DND-41 (cell line): Measurements from ENCODE around the gene TIGD1.

Experiments
- ATAC-seq: fragments of 200-7000 bp; cut with Tn5 transposase; 3 replicates; pipeline ENCODE4 v1.9.1; 2021; ENCODE audit warnings: low read depth; ENCODE audit not compliant: insufficient read depth
- DNase-seq: peaks from one replicate; pipeline ENCODE4 v3.0.0-alpha.2; 2020
- H2AFZ ChIP-seq: 2 replicates; pipeline ENCODE4 v1.6.0; 2012; ENCODE audit warnings: low read depth, low read length
- H3K27ac ChIP-seq: 2 replicates; pipeline ENCODE4 v1.5.1; 2012; ENCODE audit warnings: low read length, inconsistent platforms
- H3K27me3 ChIP-seq: fragments of 200-600 bp; sonication (generic); 2 replicates; pipeline ENCODE4 v1.6.0; 2012; ENCODE audit warnings: low read length, mild to moderate bottlenecking, inconsistent platforms; ENCODE audit not compliant: insufficient read depth, poor library complexity
- H3K36me3 ChIP-seq: 2 replicates; pipeline ENCODE4 v1.5.1; 2012; ENCODE audit warnings: low read length, inconsistent platforms; ENCODE audit not compliant: insufficient read depth
- H3K4me1 ChIP-seq: 2 replicates; pipeline ENCODE4 v1.5.1; 2012; ENCODE audit warnings: mild to moderate bottlenecking, low read length; ENCODE audit not compliant: insufficient read depth
- H3K4me2 ChIP-seq: 2 replicates; pipeline ENCODE4 v1.6.0; 2012; ENCODE audit warnings: mild to moderate bottlenecking, moderate library complexity, low read length, inconsistent platforms; ENCODE audit not compliant: insufficient read depth
- H3K4me3 ChIP-seq, 2 experiments: fragments of 200-600 bp in 1 of 2; shearing (Covaris generic) in 1 of 2; 2 replicates each; pipeline ENCODE4 v1.5.1; 2012 to 2016; ENCODE audit warnings: inconsistent platforms in 2 of 2, low read length in 2 of 2, mild to moderate bottlenecking in 2 of 2, low read depth in 1 of 2, moderate library complexity in 1 of 2
- H3K79me2 ChIP-seq: 2 replicates; pipeline ENCODE4 v1.6.0; 2012; ENCODE audit warnings: low read length, inconsistent platforms; ENCODE audit not compliant: insufficient read depth
- H3K9ac ChIP-seq: 2 replicates; pipeline ENCODE4 v1.6.0; 2012; ENCODE audit warnings: low read depth, mild to moderate bottlenecking, inconsistent platforms, low read length, moderate library complexity
- H3K9me3 ChIP-seq: 2 replicates; pipeline ENCODE4 v1.5.1; 2012; ENCODE audit warnings: low read length, moderate library complexity, mild to moderate bottlenecking, inconsistent platforms; ENCODE audit not compliant: insufficient read depth, severe bottlenecking
- H4K20me1 ChIP-seq: 2 replicates; pipeline ENCODE4 v1.6.0; 2012; ENCODE audit warnings: low read length; ENCODE audit not compliant: insufficient read depth
- CTCF ChIP-seq: IDR thresholded peaks from 2 replicates; pipeline ENCODE4 v1.5.1; 2012; ENCODE audit warnings: borderline replicate concordance, low read length, moderate library complexity, mild to moderate bottlenecking; ENCODE audit not compliant: poor library complexity, severe bottlenecking; ENCODE audit errors: extremely low read depth
- EZH2 ChIP-seq: IDR thresholded peaks from 3 replicates; pipeline ENCODE4 v1.6.1; 2012; ENCODE audit warnings: borderline replicate concordance, low read depth, mild to moderate bottlenecking, moderate library complexity, low read length, inconsistent platforms; ENCODE audit not compliant: severe bottlenecking

The TIGD1 gene

GRCh38 chr2:232551250-232551638, 887 bp upstream of the TIGD1 start:
- DNase-seq (no peak), ATAC-seq (no peak)
- Histone ChIP-seq H3K27me3 (no peaks in the 10 kb centered on the region), H3K4me1 (peaks cover 53% of the 10 kb centered on the region), H3K9me3 (no peaks in the 10 kb centered on the region), H3K9ac (peak overlapping the region; percentile 98), H3K79me2 (peaks cover 93% of the 10 kb centered on the region), H3K4me2 (peak overlapping the region; percentile 94), H4K20me1 (peaks cover 36% of the 10 kb centered on the region), H3K36me3 (peaks cover 38% of the 10 kb centered on the region), H2AFZ (peak overlapping the region; percentile 99), H3K4me3 (peak overlapping the region; percentile 77 to 94; a peak in 3 of 4 replicates), H3K27ac (peak overlapping the region; percentile 96)
- TF ChIP-seq CTCF (no peak), EZH2 (no peak)

DNA sequence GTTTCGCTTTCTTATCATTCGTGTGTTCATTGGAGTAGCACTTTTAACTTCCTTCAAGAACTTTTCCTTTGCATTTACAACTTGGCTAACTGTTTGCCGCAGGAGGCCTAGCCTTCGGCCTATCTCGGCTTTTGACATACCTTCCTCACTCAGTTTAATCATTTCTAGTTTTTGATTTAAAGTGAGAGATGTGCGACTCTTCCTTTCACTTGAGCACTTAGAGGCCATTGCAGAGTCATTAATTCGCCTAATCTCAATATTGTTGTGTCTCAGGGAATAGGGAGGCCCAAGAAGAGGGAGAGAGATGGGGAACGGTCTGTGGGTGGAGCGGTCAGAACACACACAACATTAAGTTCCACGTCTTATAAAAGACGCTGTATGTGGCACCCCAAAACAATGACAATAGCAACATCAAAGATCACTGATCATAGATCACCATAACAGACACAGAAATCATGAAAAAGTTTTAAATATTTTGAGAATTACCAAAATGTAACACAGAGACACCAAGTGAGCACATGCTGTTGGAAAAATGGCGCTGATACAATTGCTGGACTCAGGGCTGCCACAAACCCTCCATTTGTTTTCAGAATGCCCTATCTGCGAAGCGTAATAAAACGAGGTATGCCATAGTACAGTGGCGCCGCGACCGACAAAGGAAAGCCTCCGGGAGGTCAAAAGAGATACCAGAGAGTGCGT, 553 bp downstream of the TIGD1 start:
- peaks cover 35% of the 10 kb centered on the region for H4K20me1 ChIP-seq
- peaks cover 89% of the 10 kb centered on the region for H3K79me2 ChIP-seq
- no peaks in the 10 kb centered on the region for H3K9me3 ChIP-seq
- peak overlapping the region; percentile 96 for H3K27ac ChIP-seq
- peaks cover 53% of the 10 kb centered on the region for H3K4me1 ChIP-seq
- TF ChIP-seq CTCF (no peak), EZH2 (no peak)
- peak overlapping the region; percentile 98 for H3K9ac ChIP-seq
- H3K4me3 ChIP-seq, result peak overlapping the region; percentile 77 to 94
- no peak for DNase-seq
- H2AFZ ChIP-seq, result peak overlapping the region; percentile 99
- H3K36me3 ChIP-seq, result peaks cover 36% of the 10 kb centered on the region
- peak; percentile 10 for ATAC-seq
- peak overlapping the region; percentile 94 for H3K4me2 ChIP-seq
- no peaks in the 10 kb centered on the region for H3K27me3 ChIP-seq

DNA sequence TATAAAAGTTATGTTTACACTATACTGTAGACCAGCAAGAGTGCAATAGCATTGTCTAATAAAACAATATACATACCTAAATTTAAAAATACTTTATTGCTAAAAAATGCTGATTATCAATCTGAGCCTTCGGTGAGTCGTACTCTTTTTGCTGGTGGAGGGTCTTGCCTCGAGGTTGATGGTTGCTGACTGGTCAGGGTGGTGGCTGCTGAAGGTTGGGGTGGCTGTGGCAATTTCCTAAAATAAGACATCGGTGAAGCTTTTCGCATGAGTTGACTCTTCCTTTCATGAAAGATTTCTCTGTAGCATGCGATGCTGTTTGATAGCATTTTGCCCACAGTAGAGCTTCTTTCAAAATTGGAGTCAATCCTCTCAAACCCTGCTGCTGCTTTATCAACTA, 2.4 kb downstream of the TIGD1 start:
- Histone ChIP-seq H3K27me3 (no peaks in the 10 kb centered on the region), H3K9me3 (no peaks in the 10 kb centered on the region), H3K9ac (no peak overlapping the region), H3K4me1 (peaks cover 44% of the 10 kb centered on the region), H3K36me3 (peaks cover 38% of the 10 kb centered on the region), H3K4me3 (no peak overlapping the region), H3K4me2 (peak overlapping the region; percentile 30; the same call in 1 of the 2 replicates), H3K79me2 (peaks cover 71% of the 10 kb centered on the region), H3K27ac (no peak overlapping the region), H4K20me1 (peaks cover 38% of the 10 kb centered on the region), H2AFZ (no peak overlapping the region)
- ATAC-seq (no peak), DNase-seq (no peak)
- TF ChIP-seq CTCF (no peak), EZH2 (no peak)
